ENCODE data around the gene IL34. TPM values are rescaled to one million over a fixed set of nuclear protein-coding genes. Genes with fewer than 3 reads are reported as not detected.

IL34 gene
- total RNA-seq, 1 experiment from 2014 or later: not detected

GRCh38 chr16:70704586-70704985, 58.2 kb downstream of the IL34 start:
- POLR2A ChIA-PET: no interaction called here
- no peak overlapping the region for H3K27ac ChIP-seq (ENCODE audit: low read depth, low read length)
- BruUV-seq (replicated peaks): no TSS peak

DNA sequence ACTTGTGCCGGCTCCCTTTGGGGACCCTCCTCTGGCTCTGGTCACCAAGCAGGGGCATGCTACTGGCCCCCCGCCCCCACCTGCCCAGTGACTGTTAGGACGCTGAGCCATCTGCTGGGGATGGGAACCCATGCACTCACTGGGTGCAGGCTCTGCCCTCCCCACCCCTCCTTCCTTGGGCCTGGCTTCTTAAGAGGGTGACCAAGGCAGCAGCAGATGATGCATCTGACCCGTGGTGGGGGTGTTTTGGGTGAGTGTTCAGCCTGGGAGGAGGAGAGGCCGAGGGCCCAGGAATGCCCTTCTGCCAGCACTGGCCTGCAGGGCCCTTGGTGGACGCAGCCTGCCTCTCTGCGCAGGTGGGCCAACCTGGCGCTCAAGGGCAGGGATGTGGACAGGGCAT, 58.7 kb downstream of the IL34 start:
- RAD21 ChIA-PET (ENCODE audit: low non-redundant PET in 1 of 2, low total read pairs in 2 of 2, uncharacterized antibody in 2 of 2, unreplicated experiment in 2 of 2): no interaction called here
- Histone ChIP-seq H3K4me2 (ENCODE audit: low read length) (no peak overlapping the region), H3K79me2 (ENCODE audit: insufficient read depth, low read length) (no peaks in the 10 kb centered on the region), H3K36me3 (ENCODE audit: control insufficient read depth in 1 of 2, insufficient read depth in 2 of 2, low read length in 2 of 2) (no peaks in the 10 kb centered on the region), H3K4me3 (replicated peaks in 1 of 2; ENCODE audit: low read depth in 1 of 2, low read length in 2 of 2) (no peak overlapping the region), H3K4me1 (ENCODE audit: control insufficient read depth in 1 of 2, insufficient read depth in 2 of 2, low read length in 2 of 2) (peaks cover 37 to 53% of the 10 kb centered on the region in 2 experiments), H3K27me3 (ENCODE audit: insufficient read depth, low read length) (no peaks in the 10 kb centered on the region), H4K20me1 (ENCODE audit: insufficient read depth) (no peaks in the 10 kb centered on the region), H3K9ac (ENCODE audit: low read length) (no peak overlapping the region), H2AFZ (ENCODE audit: low read depth, low read length, poor library complexity, severe bottlenecking) (no peak overlapping the region), H3K9me2 (ENCODE audit: insufficient read depth) (no peaks in the 10 kb centered on the region), H3K9me3 (ENCODE audit: control insufficient read depth in 1 of 2, insufficient read depth in 1 of 2, low read depth in 1 of 2, low read length in 2 of 2) (no peaks in the 10 kb centered on the region), H3K27ac (ENCODE audit: low read depth, low read length) (no peak overlapping the region)
- intact Hi-C loops (cut with micrococcal nuclease): no loop called here
- CTCF ChIA-PET: no interaction called here
- POLR2A ChIA-PET: no interaction called here
- DNase-seq (ENCODE audit: low read depth, low spot score): no peak
- ATAC-seq: no peak
- no TSS peak for BruUV-seq (replicated peaks)
- TF ChIP-seq ATF3 (IDR thresholded peaks at IDR 0.05): no peak
- TF ChIP-seq, protein P1, sequence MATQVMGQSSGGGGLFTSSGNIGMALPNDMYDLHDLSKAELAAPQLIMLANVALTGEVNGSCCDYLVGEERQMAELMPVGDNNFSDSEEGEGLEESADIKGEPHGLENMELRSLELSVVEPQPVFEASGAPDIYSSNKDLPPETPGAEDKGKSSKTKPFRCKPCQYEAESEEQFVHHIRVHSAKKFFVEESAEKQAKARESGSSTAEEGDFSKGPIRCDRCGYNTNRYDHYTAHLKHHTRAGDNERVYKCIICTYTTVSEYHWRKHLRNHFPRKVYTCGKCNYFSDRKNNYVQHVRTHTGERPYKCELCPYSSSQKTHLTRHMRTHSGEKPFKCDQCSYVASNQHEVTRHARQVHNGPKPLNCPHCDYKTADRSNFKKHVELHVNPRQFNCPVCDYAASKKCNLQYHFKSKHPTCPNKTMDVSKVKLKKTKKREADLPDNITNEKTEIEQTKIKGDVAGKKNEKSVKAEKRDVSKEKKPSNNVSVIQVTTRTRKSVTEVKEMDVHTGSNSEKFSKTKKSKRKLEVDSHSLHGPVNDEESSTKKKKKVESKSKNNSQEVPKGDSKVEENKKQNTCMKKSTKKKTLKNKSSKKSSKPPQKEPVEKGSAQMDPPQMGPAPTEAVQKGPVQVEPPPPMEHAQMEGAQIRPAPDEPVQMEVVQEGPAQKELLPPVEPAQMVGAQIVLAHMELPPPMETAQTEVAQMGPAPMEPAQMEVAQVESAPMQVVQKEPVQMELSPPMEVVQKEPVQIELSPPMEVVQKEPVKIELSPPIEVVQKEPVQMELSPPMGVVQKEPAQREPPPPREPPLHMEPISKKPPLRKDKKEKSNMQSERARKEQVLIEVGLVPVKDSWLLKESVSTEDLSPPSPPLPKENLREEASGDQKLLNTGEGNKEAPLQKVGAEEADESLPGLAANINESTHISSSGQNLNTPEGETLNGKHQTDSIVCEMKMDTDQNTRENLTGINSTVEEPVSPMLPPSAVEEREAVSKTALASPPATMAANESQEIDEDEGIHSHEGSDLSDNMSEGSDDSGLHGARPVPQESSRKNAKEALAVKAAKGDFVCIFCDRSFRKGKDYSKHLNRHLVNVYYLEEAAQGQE (IDR thresholded peaks at IDR 0.05; ENCODE audit: low read depth): no peak
- TF ChIP-seq CEBPB (IDR thresholded peaks at IDR 0.05; ENCODE audit: low read depth): no peak
- TF ChIP-seq TCF7L2 (IDR thresholded peaks at IDR 0.05; ENCODE audit: borderline replicate concordance, extremely low read depth, insufficient read depth, insufficient read length): no peak
- TF ChIP-seq SP1 (IDR thresholded peaks at IDR 0.05; ENCODE audit: low read depth): no peak
- TF ChIP-seq YY1 (IDR thresholded peaks at IDR 0.05; ENCODE audit: extremely low read depth, insufficient replicate concordance, low read depth, low read length): no peak
- TF ChIP-seq EGR1 (IDR thresholded peaks at IDR 0.05; ENCODE audit: low read depth): no peak
- TF ChIP-seq RAD21 (IDR thresholded peaks at IDR 0.05; ENCODE audit: low read depth): no peak
- TF ChIP-seq POLR2AphosphoS5 (IDR thresholded peaks at IDR 0.05; ENCODE audit: low read depth, low read length): no peak
- TF ChIP-seq SRF (IDR thresholded peaks at IDR 0.05; ENCODE audit: low read depth): no peak
- no peak for TF ChIP-seq JUND (IDR thresholded peaks at IDR 0.05)
- TF ChIP-seq ZNF274 (IDR thresholded peaks at IDR 0.05; ENCODE audit: low read depth, low read length): no peak

More at GRCh38 chr16:70704586-70704985, 58.2 kb downstream of the IL34 start:
- CTCF ChIA-PET: no interaction called here
- DNase-seq (ENCODE audit: low read depth, low spot score) (no peak), ATAC-seq (no peak)
- H3K9me3 ChIP-seq (ENCODE audit: control insufficient read depth in 1 of 2, insufficient read depth in 1 of 2, low read depth in 1 of 2, low read length in 2 of 2): no peaks in the 10 kb centered on the region
- no peaks in the 10 kb centered on the region for H3K9me2 ChIP-seq (ENCODE audit: insufficient read depth)
- intact Hi-C loops (cut with micrococcal nuclease): no loop called here
- no peaks in the 10 kb centered on the region for H3K79me2 ChIP-seq (ENCODE audit: insufficient read depth, low read length)
- no peak overlapping the region for H2AFZ ChIP-seq (ENCODE audit: low read depth, low read length, poor library complexity, severe bottlenecking)
- RAD21 ChIA-PET (ENCODE audit: low non-redundant PET in 1 of 2, low total read pairs in 2 of 2, uncharacterized antibody in 2 of 2, unreplicated experiment in 2 of 2): no interaction called here
- TF ChIP-seq ZBTB33 (IDR thresholded peaks at IDR 0.05; ENCODE audit: extremely low read depth, insufficient replicate concordance, low read length) (no peak), RAD21 (IDR thresholded peaks at IDR 0.05; ENCODE audit: low read depth) (no peak), POLR2AphosphoS5 (IDR thresholded peaks at IDR 0.05; ENCODE audit: low read depth, low read length) (no peak)
- peaks cover 37 to 53% of the 10 kb centered on the region in 2 experiments for H3K4me1 ChIP-seq (ENCODE audit: control insufficient read depth in 1 of 2, insufficient read depth in 2 of 2, low read length in 2 of 2)
- H3K27me3 ChIP-seq (ENCODE audit: insufficient read depth, low read length): no peaks in the 10 kb centered on the region
- H4K20me1 ChIP-seq (ENCODE audit: insufficient read depth): no peaks in the 10 kb centered on the region
- H3K4me3 ChIP-seq (replicated peaks in 1 of 2; ENCODE audit: low read depth in 1 of 2, low read length in 2 of 2): no peak overlapping the region
- H3K4me2 ChIP-seq (ENCODE audit: low read length): no peak overlapping the region
- H3K9ac ChIP-seq (ENCODE audit: low read length): no peak overlapping the region
- no peaks in the 10 kb centered on the region for H3K36me3 ChIP-seq (ENCODE audit: control insufficient read depth in 1 of 2, insufficient read depth in 2 of 2, low read length in 2 of 2)

Measured in HCT116 (cell line).